ENCODE results near the gene KLHL6. TPM values are rescaled to one million over a fixed set of nuclear protein-coding genes. Genes with fewer than 3 reads are reported as not detected.
"Not testable (repeated sequence)": the region's sequence is repeated elsewhere in the genome, so short reads cannot be mapped to it uniquely, and the experiment has no call there.

KLHL6 gene
- total and polyA plus RNA-seq, 2 experiments from 2014 or later, result 0.17 TPM; not detected in 1

DNA sequence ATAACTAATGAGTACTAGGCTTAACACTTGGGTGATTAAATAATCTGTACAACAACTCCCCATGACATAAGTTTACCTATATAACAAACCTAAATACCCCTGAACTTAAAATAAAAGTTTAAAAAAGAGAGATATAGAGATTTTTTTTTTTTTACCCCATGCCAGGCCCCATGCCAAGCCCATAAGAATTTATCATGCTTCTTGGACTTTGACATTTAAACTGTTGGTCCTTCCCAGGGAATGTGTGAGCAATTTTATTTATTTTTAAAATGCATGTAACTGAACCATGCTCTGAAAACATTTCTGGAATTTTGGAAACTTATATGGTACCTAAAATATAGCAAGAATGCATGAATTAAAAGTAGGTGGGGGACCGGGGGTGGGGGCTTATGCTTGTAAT lies 26.3 kb downstream of the KLHL6 start:
- Histone ChIP-seq H2AFZ (no peak overlapping the region), H3K4me2 (no peak overlapping the region), H3K27me3 (no peaks in the 10 kb centered on the region), H3K79me2 (no peaks in the 10 kb centered on the region), H3K36me3 (replicated peaks; ENCODE audit: insufficient read depth, low read depth) (no peaks in the 10 kb centered on the region), H4K20me1 (ENCODE audit: insufficient read depth, poor library complexity, severe bottlenecking) (no peaks in the 10 kb centered on the region), H3K4me1 (ENCODE audit: insufficient read depth) (peaks cover 11% of the 10 kb centered on the region), H3K4me3 (no peak overlapping the region), H3K27ac (no peak overlapping the region), H3K9me2 (replicated peaks; ENCODE audit: insufficient read depth) (no peaks in the 10 kb centered on the region), H3K9me3 (ENCODE audit: low read depth) (no peaks in the 10 kb centered on the region)
- WGBS (ENCODE audit: low lambda C conversion rate, missing lambda C conversion rate), result 100% methylated on average over 1 of the region's 1 CpG
- TF ChIP-seq EZH2phosphoT487 (IDR thresholded peaks at IDR 0.05; ENCODE audit: low read depth, severe bottlenecking, unreplicated experiment) (no peak), EZH2 (IDR thresholded peaks at IDR 0.05; ENCODE audit: borderline replicate concordance) (no peak)
- TF ChIP-seq, protein P1, sequence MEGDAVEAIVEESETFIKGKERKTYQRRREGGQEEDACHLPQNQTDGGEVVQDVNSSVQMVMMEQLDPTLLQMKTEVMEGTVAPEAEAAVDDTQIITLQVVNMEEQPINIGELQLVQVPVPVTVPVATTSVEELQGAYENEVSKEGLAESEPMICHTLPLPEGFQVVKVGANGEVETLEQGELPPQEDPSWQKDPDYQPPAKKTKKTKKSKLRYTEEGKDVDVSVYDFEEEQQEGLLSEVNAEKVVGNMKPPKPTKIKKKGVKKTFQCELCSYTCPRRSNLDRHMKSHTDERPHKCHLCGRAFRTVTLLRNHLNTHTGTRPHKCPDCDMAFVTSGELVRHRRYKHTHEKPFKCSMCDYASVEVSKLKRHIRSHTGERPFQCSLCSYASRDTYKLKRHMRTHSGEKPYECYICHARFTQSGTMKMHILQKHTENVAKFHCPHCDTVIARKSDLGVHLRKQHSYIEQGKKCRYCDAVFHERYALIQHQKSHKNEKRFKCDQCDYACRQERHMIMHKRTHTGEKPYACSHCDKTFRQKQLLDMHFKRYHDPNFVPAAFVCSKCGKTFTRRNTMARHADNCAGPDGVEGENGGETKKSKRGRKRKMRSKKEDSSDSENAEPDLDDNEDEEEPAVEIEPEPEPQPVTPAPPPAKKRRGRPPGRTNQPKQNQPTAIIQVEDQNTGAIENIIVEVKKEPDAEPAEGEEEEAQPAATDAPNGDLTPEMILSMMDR (IDR thresholded peaks at IDR 0.05; ENCODE audit: poor library complexity), result no peak
- DNase-seq (ENCODE audit: low spot score), result no peak

DNA sequence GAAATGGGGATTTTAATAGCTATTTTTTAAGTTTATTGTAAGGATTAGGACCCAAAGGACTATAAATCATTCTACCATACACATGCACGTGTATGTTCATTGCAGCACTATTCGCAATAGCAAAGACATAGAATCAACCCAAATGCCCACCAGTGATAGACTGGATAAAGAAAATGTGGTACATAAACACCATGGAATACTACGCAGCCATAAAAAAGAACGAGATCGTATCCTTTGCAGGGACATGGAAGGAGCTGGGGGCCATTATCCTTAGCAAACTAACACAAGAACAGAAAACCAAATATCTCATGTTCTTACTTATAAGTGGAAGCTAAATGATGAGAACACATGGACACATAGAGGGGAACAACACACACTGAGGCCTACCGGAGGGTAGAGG lies 26.7 kb downstream of the KLHL6 start:
- not testable (repeated sequence) for H3K27me3 ChIP-seq; H4K20me1 ChIP-seq (ENCODE audit: insufficient read depth, poor library complexity, severe bottlenecking); H3K79me2 ChIP-seq; DNase-seq (ENCODE audit: low spot score); H2AFZ ChIP-seq; H3K4me3 ChIP-seq; H3K4me2 ChIP-seq; H3K9me2 ChIP-seq (replicated peaks; ENCODE audit: insufficient read depth); H3K36me3 ChIP-seq (replicated peaks; ENCODE audit: insufficient read depth, low read depth); H3K27ac ChIP-seq; H3K9me3 ChIP-seq (ENCODE audit: low read depth)
- peaks cover 11% of the 10 kb centered on the region for H3K4me1 ChIP-seq (ENCODE audit: insufficient read depth)
- WGBS (ENCODE audit: low lambda C conversion rate, missing lambda C conversion rate), result 92% methylated on average over 6 of the region's 6 CpGs

DNA sequence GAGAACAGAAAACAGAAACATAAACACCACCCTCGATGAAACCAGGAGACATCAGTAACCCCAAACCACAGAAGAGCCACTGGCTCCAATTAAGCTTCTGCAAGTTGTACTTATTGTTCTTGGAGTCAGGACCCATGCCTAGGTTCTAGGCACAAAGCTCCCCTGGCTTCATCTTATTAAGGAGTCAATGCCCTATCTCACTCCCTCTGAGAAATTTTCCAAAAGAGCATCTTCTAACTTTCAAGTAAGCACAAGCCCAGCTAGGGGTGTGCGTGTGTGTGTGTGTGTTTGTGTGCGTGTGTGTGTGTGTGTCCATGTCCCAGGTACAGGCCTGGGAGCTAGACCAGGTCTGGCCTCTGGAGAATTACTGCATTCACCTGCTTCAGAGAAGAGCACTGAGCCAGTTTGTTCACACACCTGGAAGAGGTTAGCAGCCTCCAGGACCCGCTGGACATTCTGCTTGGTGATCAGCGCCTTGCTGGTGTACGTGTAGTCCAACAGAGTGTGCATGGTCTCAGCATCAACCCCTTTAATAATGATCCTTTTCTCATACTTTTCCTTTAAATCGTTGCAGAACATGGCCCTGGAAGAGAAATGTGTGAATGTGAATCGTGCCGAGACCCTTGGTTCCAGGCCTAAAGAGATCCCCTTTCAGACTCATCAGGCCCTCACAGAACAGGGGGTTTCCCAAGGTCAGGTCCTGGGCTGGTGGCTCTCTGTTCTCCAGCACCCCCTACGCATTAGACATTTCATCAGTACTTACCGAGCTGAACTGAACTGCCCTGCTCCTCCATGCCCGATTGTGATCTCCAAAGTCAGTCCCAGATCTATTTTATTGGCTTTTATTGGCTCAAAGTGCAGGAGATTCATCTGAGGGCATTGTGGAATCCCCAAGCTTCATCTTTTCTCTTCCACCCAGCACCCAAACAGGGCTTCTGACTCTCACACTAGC lies 27.8 kb downstream of the KLHL6 start:
- DNase-seq (ENCODE audit: low spot score), result no peak
- Histone ChIP-seq H3K79me2 (no peaks in the 10 kb centered on the region), H3K4me1 (ENCODE audit: insufficient read depth) (peaks cover 1% of the 10 kb centered on the region), H3K27ac (no peak overlapping the region), H2AFZ (no peak overlapping the region), H3K9me2 (replicated peaks; ENCODE audit: insufficient read depth) (no peaks in the 10 kb centered on the region), H3K4me3 (no peak overlapping the region), H3K4me2 (no peak overlapping the region), H3K9me3 (ENCODE audit: low read depth) (no peaks in the 10 kb centered on the region), H4K20me1 (ENCODE audit: insufficient read depth, poor library complexity, severe bottlenecking) (no peaks in the 10 kb centered on the region), H3K36me3 (replicated peaks; ENCODE audit: insufficient read depth, low read depth) (no peaks in the 10 kb centered on the region), H3K27me3 (no peaks in the 10 kb centered on the region)
- TF ChIP-seq, protein P1 (IDR thresholded peaks at IDR 0.05; ENCODE audit: poor library complexity), result no peak
- 96% methylated on average over 12 of the region's 12 CpGs for WGBS (ENCODE audit: low lambda C conversion rate, missing lambda C conversion rate)

DNA sequence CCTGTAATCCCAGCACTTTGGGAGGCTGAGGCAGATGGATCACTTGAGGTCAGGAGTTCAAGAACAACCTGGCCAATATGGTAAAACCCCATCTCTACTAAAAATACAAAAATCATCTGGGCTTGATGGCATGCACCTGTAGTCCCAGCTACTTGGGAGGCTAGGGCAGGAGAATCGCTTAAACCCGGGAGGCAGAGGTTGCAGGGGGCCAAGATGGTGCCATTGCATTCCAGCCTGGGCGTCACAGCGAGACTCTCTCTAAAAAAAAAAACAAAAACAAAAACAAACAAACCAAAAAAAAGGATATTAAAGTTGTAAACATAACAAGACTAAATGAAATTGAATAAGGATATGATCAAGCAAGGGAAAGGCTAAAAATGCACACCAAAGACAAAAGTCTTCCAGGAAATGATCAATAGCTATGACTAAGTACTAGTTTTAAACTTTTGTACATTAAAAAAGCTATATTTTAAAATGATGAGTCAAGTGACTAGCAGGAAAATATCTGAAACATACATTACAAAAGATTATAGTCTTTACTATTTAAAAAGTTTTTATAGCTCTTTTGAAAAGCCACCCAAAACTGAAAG lies 28.6 kb downstream of the KLHL6 start:
- Histone ChIP-seq H3K4me2 (no peak overlapping the region), H3K9me3 (ENCODE audit: low read depth) (no peaks in the 10 kb centered on the region), H3K36me3 (replicated peaks; ENCODE audit: insufficient read depth, low read depth) (no peaks in the 10 kb centered on the region), H3K27me3 (no peaks in the 10 kb centered on the region), H3K4me1 (ENCODE audit: insufficient read depth) (no peaks in the 10 kb centered on the region), H3K4me3 (no peak overlapping the region), H3K27ac (no peak overlapping the region), H3K79me2 (no peaks in the 10 kb centered on the region), H3K9me2 (replicated peaks; ENCODE audit: insufficient read depth) (no peaks in the 10 kb centered on the region), H4K20me1 (ENCODE audit: insufficient read depth, poor library complexity, severe bottlenecking) (no peaks in the 10 kb centered on the region), H2AFZ (no peak overlapping the region)
- WGBS (ENCODE audit: low lambda C conversion rate, missing lambda C conversion rate), result 95% methylated on average over 4 of the region's 4 CpGs
- TF ChIP-seq EZH2 (IDR thresholded peaks at IDR 0.05; ENCODE audit: borderline replicate concordance), result no peak
- TF ChIP-seq, protein P1 (IDR thresholded peaks at IDR 0.05; ENCODE audit: poor library complexity), result no peak
- TF ChIP-seq EZH2phosphoT487 (IDR thresholded peaks at IDR 0.05; ENCODE audit: low read depth, severe bottlenecking, unreplicated experiment), result no peak
- DNase-seq (ENCODE audit: low spot score), result no peak
